HG03280 (cell line): ENCODE measurements around the gene SIN3A.
"Not testable (repeated sequence)": the region's sequence is repeated elsewhere in the genome, so short reads cannot be mapped to it uniquely, and the experiment has no call there.

Source experiments
- ATAC-seq: cut with Tn5 transposase; IDR thresholded peaks from one replicate; pipeline ENCODE4 v1.9.1; 2021; ENCODE audit warnings: mild to moderate bottlenecking, moderate library complexity; ENCODE audit not compliant: unreplicated experiment

Gene SIN3A

GRCh38 chr15:75335705-75336355 is 115.7 kb downstream of the SIN3A start, which contains the start of gene COMMD4:
Gene COMMD4 (plus strand): TSS chr15:75336063. CDS start chr15:75336090, 27 bp downstream.
- peak; percentile 72 for ATAC-seq

GRCh38 chr15:75335313-75335704 is 116.2 kb downstream of the SIN3A start:
- no peak for ATAC-seq

GRCh38 chr15:75333654-75334419 is 117.7 kb downstream of the SIN3A start:
- ATAC-seq: not testable (repeated sequence)

- not testable (repeated sequence) for ATAC-seq
Observed at GRCh38 chr15:75332093-75332492, 119.4 kb downstream of the SIN3A start.

GRCh38 chr15:75329571-75329970 is 121.9 kb downstream of the SIN3A start:
- ATAC-seq: no peak

- ATAC-seq: no peak
Observed at GRCh38 chr15:75328493-75329314, 122.8 kb downstream of the SIN3A start.

GRCh38 chr15:75327491-75327890 is 124.0 kb downstream of the SIN3A start:
- ATAC-seq: no peak

- ATAC-seq: no peak
Observed at GRCh38 chr15:75327005-75327404, 124.5 kb downstream of the SIN3A start.

- ATAC-seq: no peak
Observed at GRCh38 chr15:75325922-75326321, 125.6 kb downstream of the SIN3A start.

- no peak for ATAC-seq
Observed at GRCh38 chr15:75321711-75322110, 129.8 kb downstream of the SIN3A start.
